ENCODE results near the gene FUT4. TPM values are rescaled to one million over a fixed set of nuclear protein-coding genes. Genes with fewer than 3 reads are reported as not detected.

Gene FUT4
- total and polyA plus RNA-seq, 7 donors: 0.37 to 2.2 (median 1.2) TPM

GRCh38 chr11:94590352-94591041 is 46.8 kb downstream of the FUT4 start:
- WGBS, 3 donors: 51 to 61% (median 57%) methylated on average over 6 of the region's 6 CpGs
- intact Hi-C loops (cut with DNase I): no loop called here
- H3K36me3 ChIP-seq (ENCODE audit: insufficient read depth in 1 of 2, low read depth in 1 of 2): peaks cover 2 to 21% of the 10 kb centered on the region in 2 donors
- no peaks in the 10 kb centered on the region for H3K9me3 ChIP-seq
- no peak overlapping the region for H3K4me3 ChIP-seq
- ATAC-seq (no peak), DNase-seq (no peak)
- TF ChIP-seq CTCF (IDR thresholded peaks at IDR 0.05): no peak
- H3K4me1 ChIP-seq: no peaks in the 10 kb centered on the region
- H3K27me3 ChIP-seq (ENCODE audit: insufficient read depth in 3 of 3, low read length in 2 of 3): no peaks in the 10 kb centered on the region
- no peak overlapping the region for H3K27ac ChIP-seq

GRCh38 chr11:94593030-94593429 is 49.3 kb downstream of the FUT4 start:
- no peak for TF ChIP-seq CTCF (IDR thresholded peaks at IDR 0.05)
- H3K4me3 ChIP-seq: no peak overlapping the region
- 61 to 75% (median 74%) methylated on average over 2 of the region's 2 CpGs for WGBS, 3 donors
- peaks cover 2 to 21% of the 10 kb centered on the region in 2 donors for H3K36me3 ChIP-seq (ENCODE audit: insufficient read depth in 1 of 2, low read depth in 1 of 2)
- H3K27me3 ChIP-seq (ENCODE audit: insufficient read depth in 3 of 3, low read length in 2 of 3): no peaks in the 10 kb centered on the region
- no peak for ATAC-seq
- DNase-seq: no peak
- H3K27ac ChIP-seq: no peak overlapping the region
- no peaks in the 10 kb centered on the region for H3K4me1 ChIP-seq
- intact Hi-C loops (cut with DNase I): no loop called here
- H3K9me3 ChIP-seq: no peaks in the 10 kb centered on the region

- Histone ChIP-seq H3K9me3 (no peaks in the 10 kb centered on the region), H3K27ac (no peak overlapping the region), H3K27me3 (ENCODE audit: insufficient read depth in 3 of 3, low read length in 2 of 3) (no peaks in the 10 kb centered on the region), H3K36me3 (ENCODE audit: insufficient read depth in 1 of 2, low read depth in 1 of 2) (peaks cover 1 to 14% of the 10 kb centered on the region in 2 donors), H3K4me1 (no peaks in the 10 kb centered on the region), H3K4me3 (no peak overlapping the region)
- no peak for TF ChIP-seq CTCF (IDR thresholded peaks at IDR 0.05)
- DNase-seq: no peak
- 93 to 95% (median 95%) methylated on average over 6 of the region's 6 CpGs for WGBS, 3 donors
- ATAC-seq: no peak
- intact Hi-C loops (cut with DNase I): no loop called here
These were observed 51.4 kb downstream of the FUT4 start for GRCh38 chr11:94595076-94595475.

GRCh38 chr11:94597896-94598295 is 54.2 kb downstream of the FUT4 start:
- Histone ChIP-seq H3K4me1 (no peaks in the 10 kb centered on the region), H3K9me3 (no peaks in the 10 kb centered on the region), H3K36me3 (ENCODE audit: insufficient read depth in 1 of 2, low read depth in 1 of 2) (peaks cover 0 to 3% of the 10 kb centered on the region in 2 donors), H3K27me3 (ENCODE audit: insufficient read depth in 3 of 3, low read length in 2 of 3) (no peaks in the 10 kb centered on the region), H3K27ac (no peak overlapping the region), H3K4me3 (no peak overlapping the region)
- intact Hi-C loops (cut with DNase I): loop anchor here in 1 of 2 donors (2.0 kb wide), 1 partner anchor 77 kb away; no protein-coding TSS in a partner anchor
- no peak for TF ChIP-seq CTCF (IDR thresholded peaks at IDR 0.05)
- WGBS, 3 donors: 68 to 77% (median 75%) methylated on average over 2 of the region's 2 CpGs
- ATAC-seq (no peak), DNase-seq (no peak)

Other genes starting within 250 kb of the FUT4 start
- gene IZUMO1R, start 239.3 kb upstream of the FUT4 start, total RNA-seq: not detected
- gene IZUMO1R, start 239.3 kb upstream of the FUT4 start, polyA plus RNA-seq: not detected
- under 1 TPM in 3 of 4 donors, not detected in 1; 0.06 to 0.40 (median 0.11) TPM for gene GPR83, start 142.5 kb upstream of the FUT4 start, total RNA-seq
- under 1 TPM; 0.05 to 0.25 (median 0.13) TPM for gene GPR83, start 142.5 kb upstream of the FUT4 start, polyA plus RNA-seq
- 1 to 10 TPM; 6.4 to 8.3 (median 8.1) TPM for gene MRE11, start 50.1 kb upstream of the FUT4 start, total RNA-seq
- gene MRE11, start 50.1 kb upstream of the FUT4 start, polyA plus RNA-seq: 1 to 10 TPM; 1.9 to 9.0 (median 3.0) TPM
- gene ANKRD49, start 49.9 kb upstream of the FUT4 start, total RNA-seq: 10 to 100 TPM in 1 of 4 donors, 1 to 10 TPM in 3; 5.4 to 13.7 (median 5.7) TPM
- 10 to 100 TPM in 2 of 3 donors, 1 to 10 TPM in 1; 9.7 to 37.9 (median 12.3) TPM for gene ANKRD49, start 49.9 kb upstream of the FUT4 start, polyA plus RNA-seq
- gene C11orf97, start 31.5 kb upstream of the FUT4 start, total RNA-seq: not detected
- under 1 TPM in 1 of 3 donors, not detected in 2; 0.06 TPM for gene C11orf97, start 31.5 kb upstream of the FUT4 start, polyA plus RNA-seq
- gene PIWIL4, start 23.4 kb downstream of the FUT4 start, total RNA-seq: 1 to 10 TPM in 2 of 4 donors, under 1 TPM in 2; 0.47 to 1.7 (median 0.95) TPM
- under 1 TPM; 0.30 to 0.65 (median 0.47) TPM for gene PIWIL4, start 23.4 kb downstream of the FUT4 start, polyA plus RNA-seq
- gene AMOTL1, start 224.4 kb downstream of the FUT4 start, total RNA-seq: 100 to 1,000 TPM; 225 to 355 (median 292) TPM
- 100 to 1,000 TPM in 1 of 3 donors, 10 to 100 TPM in 2; 46.5 to 162 (median 91.8) TPM for gene AMOTL1, start 224.4 kb downstream of the FUT4 start, polyA plus RNA-seq

All from psoas muscle (tissue), 8 donors.